DMS 273 treated with DMSO at 0.1 percent for 48 hours (cell line): ENCODE data around the gene CHRDL2.

Experiments
- DNase-seq: peaks from one replicate; lab custom pipeline; 2025; lab: John Stamatoyannopoulos, UW

Gene CHRDL2

GRCh38 chr11:74748211-74749126 is 17.2 kb upstream of the CHRDL2 start, which contains the start of gene RNF169:
Gene RNF169, plus strand, starts transcription at chr11:74748849. Its CDS starts 32 bp downstream, at chr11:74748881.
- peak; percentile 91 for DNase-seq

GRCh38 chr11:74746868-74747267 is 15.6 kb upstream of the CHRDL2 start:
- DNase-seq, result no peak

DNA sequence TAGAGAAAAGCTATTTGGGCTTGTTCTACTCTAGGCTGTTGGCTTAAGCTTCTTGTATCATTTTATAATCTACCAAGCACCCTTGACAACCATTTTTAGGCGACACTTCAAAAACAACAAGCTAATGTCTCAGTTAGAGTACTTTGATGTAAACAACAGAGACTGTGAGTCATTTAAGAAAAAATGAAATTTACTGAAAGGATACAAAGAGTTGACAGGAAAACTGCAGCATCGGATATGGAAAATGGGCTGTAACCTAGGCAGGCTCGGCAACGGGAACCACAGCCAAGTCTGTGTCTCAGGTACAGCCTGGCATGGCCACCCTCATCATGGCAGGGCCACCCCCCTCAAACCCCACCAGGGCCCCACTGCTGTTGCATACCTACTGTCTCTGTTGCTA is 13.1 kb upstream of the CHRDL2 start:
- DNase-seq, result no peak

GRCh38 chr11:74743640-74744039 is 12.4 kb upstream of the CHRDL2 start:
- no peak for DNase-seq

- DNase-seq, result no peak
Observed at GRCh38 chr11:74742070-74742469, 10.8 kb upstream of the CHRDL2 start.

GRCh38 chr11:74739546-74740270 is 8.5 kb upstream of the CHRDL2 start:
- DNase-seq, result no peak

DNA sequence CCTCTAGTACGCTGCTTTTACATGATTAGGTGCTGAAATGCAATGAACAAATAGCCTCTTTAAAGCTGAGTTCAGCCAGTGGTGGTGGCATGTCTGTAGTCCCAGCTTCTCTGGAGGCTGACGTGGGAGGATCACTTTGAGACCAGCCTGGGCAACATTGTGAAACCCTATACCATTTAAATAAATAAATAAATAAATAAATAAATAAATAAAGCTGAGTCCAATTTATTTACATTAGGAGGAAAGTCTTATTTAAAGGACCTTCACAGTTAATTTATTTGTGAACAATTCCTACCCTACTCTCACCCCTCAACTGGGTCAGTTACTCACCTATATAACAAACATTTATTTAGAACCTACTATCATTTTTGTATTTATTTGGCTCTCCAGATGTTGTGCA is 4.8 kb upstream of the CHRDL2 start:
- DNase-seq, result no peak

DNA sequence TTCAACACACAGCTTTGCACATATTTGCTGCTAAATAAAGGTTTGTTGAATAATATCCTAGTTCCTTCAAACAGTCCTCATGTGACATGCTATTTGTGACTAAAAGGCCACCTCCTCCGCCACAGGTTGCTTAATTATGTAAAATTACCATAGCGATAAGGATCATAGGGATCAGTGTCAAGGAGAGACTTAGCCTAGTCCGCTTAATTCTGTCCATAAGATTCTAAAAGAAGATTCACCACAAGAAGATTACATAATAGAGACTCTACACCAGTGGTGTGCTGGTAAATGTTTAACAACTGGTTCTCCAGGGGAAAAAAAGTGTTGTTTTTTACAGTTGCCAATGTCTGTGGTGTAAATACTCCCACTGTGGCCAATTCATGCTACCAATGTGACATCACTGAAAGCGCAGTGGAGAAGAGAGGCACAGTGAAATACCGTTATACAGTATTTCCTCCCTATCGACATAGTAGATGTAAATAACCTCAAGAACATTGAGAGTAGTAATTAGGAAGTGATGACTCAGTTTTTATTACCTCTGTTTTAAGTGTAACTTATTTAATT is 4.2 kb upstream of the CHRDL2 start:
- DNase-seq, result no peak

GRCh38 chr11:74734559-74734925 is 3.3 kb upstream of the CHRDL2 start:
- DNase-seq, result no peak

- no peak for DNase-seq
Observed at GRCh38 chr11:74730571-74731260, 510 bp downstream of the CHRDL2 start.

DNA sequence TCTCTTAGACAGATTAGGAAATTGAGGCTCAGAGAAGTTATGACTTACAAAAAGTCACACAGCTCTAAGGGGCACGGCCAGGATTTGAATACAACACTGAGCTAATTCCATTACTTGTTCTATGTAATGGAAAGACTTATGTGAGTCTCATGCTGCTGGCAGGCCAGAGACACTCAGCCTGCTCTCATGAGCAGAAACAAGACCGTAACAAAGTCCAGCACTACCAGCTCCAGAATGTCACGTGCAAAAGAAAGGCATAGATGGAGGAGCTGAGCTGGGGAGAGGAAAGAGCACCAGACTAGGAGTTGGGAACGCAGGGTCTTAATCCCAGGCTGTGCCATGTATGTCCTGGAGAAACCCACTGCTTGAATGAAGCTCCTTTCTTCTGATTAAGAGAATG is 1.8 kb downstream of the CHRDL2 start:
- no peak for DNase-seq

DNA sequence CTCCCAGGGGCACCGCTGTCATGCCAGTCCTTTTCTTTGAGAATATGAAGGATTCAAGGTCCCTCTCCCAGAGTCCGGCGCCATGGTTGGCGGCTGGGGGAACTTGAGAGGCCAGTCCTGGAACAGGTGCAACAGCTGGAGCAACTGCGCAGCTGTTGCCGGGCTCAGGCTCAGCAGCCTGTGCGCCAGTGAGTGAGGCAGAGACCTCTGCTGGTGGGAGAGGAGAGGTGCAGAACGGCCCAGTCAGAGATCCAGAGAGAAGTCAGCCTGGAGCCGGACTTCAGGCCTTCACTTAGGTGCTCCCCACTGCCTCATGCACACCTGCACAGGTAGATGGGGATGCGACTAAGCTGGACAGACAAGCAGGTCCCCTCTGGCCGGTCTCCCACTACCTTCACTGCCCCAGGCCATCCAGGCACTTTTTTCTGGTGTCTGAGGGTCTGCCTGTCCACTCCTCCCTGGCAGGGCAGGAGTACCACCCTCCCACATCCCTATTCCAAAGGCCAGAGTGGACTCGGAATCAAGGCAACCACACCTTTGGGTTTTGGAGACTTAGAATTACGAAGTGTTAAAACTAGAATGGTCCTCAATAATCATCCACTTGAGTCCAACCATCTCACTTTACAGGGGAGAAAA is 4.6 kb downstream of the CHRDL2 start:
- DNase-seq, result peak; percentile 14

- DNase-seq, result no peak
Observed at GRCh38 chr11:74725701-74726100, 5.5 kb downstream of the CHRDL2 start.

DNA sequence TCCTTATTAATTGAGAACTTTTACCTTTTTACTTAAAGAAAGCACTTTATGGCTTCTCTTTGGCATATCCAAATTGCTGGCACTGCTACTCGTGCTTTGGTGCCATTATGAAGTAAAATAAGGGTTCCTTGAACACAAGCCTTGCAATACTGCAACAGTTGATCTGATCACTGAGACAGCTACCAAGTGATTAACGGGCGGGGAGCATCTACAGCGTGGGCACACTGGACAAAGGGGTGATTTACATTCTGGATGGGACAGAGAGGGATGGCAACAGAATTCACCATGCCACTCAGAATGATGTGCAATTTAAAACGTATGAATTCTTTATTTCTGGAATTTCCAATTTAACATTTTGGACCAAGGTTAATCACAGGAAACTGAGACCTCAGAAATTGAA is 7.7 kb downstream of the CHRDL2 start:
- DNase-seq, result no peak

GRCh38 chr11:74721479-74721835 is 9.8 kb downstream of the CHRDL2 start:
- no peak for DNase-seq

- DNase-seq, result no peak
Observed at GRCh38 chr11:74720596-74721478, 10.4 kb downstream of the CHRDL2 start.

DNA sequence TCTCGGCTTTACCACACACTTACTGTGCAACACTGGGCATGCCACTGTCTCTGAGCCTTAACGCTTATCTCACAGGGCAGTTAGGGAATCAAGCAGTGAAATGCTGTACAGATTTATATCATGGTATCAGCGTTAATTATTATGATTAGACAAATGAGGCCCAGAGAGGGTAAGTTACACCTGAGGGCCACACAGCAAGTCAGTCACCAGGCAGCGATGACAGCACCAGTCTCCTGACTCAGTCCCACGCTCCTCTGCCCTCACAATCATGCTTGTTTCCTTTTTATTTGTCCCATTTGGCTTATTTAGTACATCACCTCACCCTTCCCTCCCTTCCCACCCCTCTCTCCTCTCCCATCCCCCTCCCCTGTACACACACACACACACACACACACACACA is 12.2 kb downstream of the CHRDL2 start:
- no peak for DNase-seq

GRCh38 chr11:74717221-74717969 is 13.8 kb downstream of the CHRDL2 start:
- no peak for DNase-seq

GRCh38 chr11:74714904-74715303 is 16.3 kb downstream of the CHRDL2 start:
- DNase-seq, result no peak

DNA sequence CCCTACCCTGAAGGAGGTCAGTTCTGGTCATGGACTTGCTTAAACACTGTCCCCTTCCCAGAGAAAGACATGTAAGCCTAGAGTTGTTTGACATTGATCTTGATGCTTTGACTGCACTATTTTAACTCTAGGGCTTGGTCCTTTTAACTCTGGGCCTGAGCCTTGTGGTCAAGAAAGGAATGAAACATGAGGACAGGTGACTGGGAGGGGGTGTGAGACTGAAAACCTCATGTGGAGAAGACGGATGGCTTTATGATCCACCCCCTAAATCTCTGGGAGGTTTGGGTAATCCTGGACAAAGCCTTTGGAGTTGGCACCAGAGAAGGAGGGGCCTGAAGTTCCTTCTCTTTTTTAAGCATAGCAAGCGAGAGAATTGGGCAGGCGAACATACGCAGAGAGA is 17.5 kb downstream of the CHRDL2 start:
- no peak for DNase-seq
